Keratinocyte (primary cell): ENCODE data around the gene EPG5. TPM values are rescaled to one million over a fixed set of nuclear protein-coding genes. Genes with fewer than 3 reads are reported as not detected.

ENCODE experiments used
- DNase-seq: peaks from one replicate; pipeline ENCODE4 v3.0.0-alpha.2; 2011; ENCODE audit warnings: low read depth, missing footprints, low spot score
- FAIRE-seq: peaks from 2 replicates; lab custom pipeline; 2011; peaks lifted over from hg19 to GRCh38; lab: Jason Lieb, UNC
- H2AFZ ChIP-seq: 2 replicates; pipeline ENCODE4 v1.6.0; 2012; ENCODE audit warnings: low read length, control low read depth, inconsistent platforms; ENCODE audit not compliant: control insufficient read depth
- H3K27ac ChIP-seq: 2 replicates; pipeline ENCODE4 v1.5.1; 2011; ENCODE audit warnings: low read length; ENCODE audit not compliant: control insufficient read depth, insufficient read depth
- H3K27me3 ChIP-seq: 3 replicates; pipeline ENCODE4 v1.6.0; 2011; ENCODE audit warnings: low read length; ENCODE audit not compliant: control insufficient read depth, insufficient read depth; ENCODE audit errors: extremely low read depth
- H3K36me3 ChIP-seq, 2 experiments: 2 replicates in 1 of 2; 3 replicates in 1 of 2; pipeline ENCODE4 v1.5.1; 2011; ENCODE audit warnings: low read length in 2 of 2, mild to moderate bottlenecking in 1 of 2; ENCODE audit not compliant: control insufficient read depth in 2 of 2, insufficient read depth in 2 of 2; ENCODE audit errors: extremely low read depth in 1 of 2
- H3K4me1 ChIP-seq: 3 replicates; pipeline ENCODE4 v1.5.1; 2011; ENCODE audit warnings: low read length; ENCODE audit not compliant: control insufficient read depth, insufficient read depth; ENCODE audit errors: extremely low read depth
- H3K4me2 ChIP-seq: 3 replicates; pipeline ENCODE4 v1.6.0; 2011; ENCODE audit warnings: low read depth, low read length; ENCODE audit not compliant: control insufficient read depth, insufficient read depth; ENCODE audit errors: extremely low read depth
- H3K4me3 ChIP-seq, 3 experiments: fragments of 200-600 bp in 1 of 3; sonication (generic) in 1 of 3; 2 replicates in 2 of 3; 3 replicates in 1 of 3; pipeline ENCODE4 v1.5.1; 2011 to 2016; ENCODE audit warnings: low read length in 3 of 3, mild to moderate bottlenecking in 3 of 3, control low read depth in 2 of 3, inconsistent platforms in 1 of 3, low read depth in 1 of 3, mixed read lengths in 1 of 3, mixed run types in 1 of 3, moderate library complexity in 1 of 3; ENCODE audit not compliant: control insufficient read depth in 2 of 3, insufficient read depth in 2 of 3; ENCODE audit errors: extremely low read depth in 1 of 3
- H3K79me2 ChIP-seq: 2 replicates; pipeline ENCODE4 v1.6.0; 2012; ENCODE audit warnings: low read length; ENCODE audit not compliant: control insufficient read depth, insufficient read depth
- H3K9ac ChIP-seq: 3 replicates; pipeline ENCODE4 v1.6.0; 2011; ENCODE audit warnings: low read length; ENCODE audit not compliant: control insufficient read depth, insufficient read depth; ENCODE audit errors: extremely low read depth
- H3K9me1 ChIP-seq: 3 replicates; pipeline ENCODE4 v1.6.0; 2011; ENCODE audit warnings: low read length; ENCODE audit not compliant: control insufficient read depth, insufficient read depth; ENCODE audit errors: extremely low read depth
- H3K9me3 ChIP-seq: 2 replicates; pipeline ENCODE4 v1.5.1; 2012; ENCODE audit warnings: low read depth, low read length; ENCODE audit not compliant: control insufficient read depth
- H4K20me1 ChIP-seq: 3 replicates; pipeline ENCODE4 v1.6.0; 2011; ENCODE audit warnings: low read length; ENCODE audit not compliant: control insufficient read depth, insufficient read depth; ENCODE audit errors: extremely low read depth
- EZH2 ChIP-seq: IDR thresholded peaks from one replicate; pipeline ENCODE4 v1.6.1; 2012; ENCODE audit warnings: inconsistent platforms, mild to moderate bottlenecking, low read length, moderate library complexity
- dilution Hi-C: fragments of 300-500 bp; cut with MboI; formaldehyde crosslinking; loops from one replicate; pipeline ENCODE4 v1.7.0; 2020; ENCODE audit warnings: low sequenced_read_pairs; ENCODE audit not compliant: extremely low pct_ligation_motif_present
- polyA plus RNA-seq, 5 experiments: library from polyadenylated mRNA; depleted of rRNA in 3 of 5; stranded (reverse) in 3 of 5; stranded (forward) in 1 of 5; unstranded in 1 of 5; fragments of >200 nt; gene quantifications; 1 replicate in 1 of 5; 2 replicates in 3 of 5; 3 replicates in 1 of 5; pipeline versions ENCODE4 v1.2.1 to v1.2.3, GENCODE V29; 2011 to 2012; ENCODE audit warnings: missing spikeins in 2 of 5, low read depth in 1 of 5, low replicate concordance in 1 of 5
- TF ChIP-seq, protein P1 (sequence below), 3 experiments: IDR thresholded peaks in 1 of 3; conservative IDR thresholded peaks in 1 of 3; optimal IDR thresholded peaks in 1 of 3; 2 replicates in 2 of 3; 3 replicates in 1 of 3; pipeline versions ENCODE3 to v1.5.1; 2011; ENCODE audit warnings: low read length in 3 of 3, mild to moderate bottlenecking in 3 of 3, moderate library complexity in 2 of 3, control low read depth in 1 of 3, inconsistent platforms in 1 of 3; ENCODE audit not compliant: insufficient read depth in 2 of 3; ENCODE audit errors: extremely low read depth in 1 of 3

EPG5 gene
- polyA plus RNA-seq, 1 donor (not counting 4 experiments of a cell fraction or from before 2014, with no cell fraction given), result 17.8 TPM

DNA sequence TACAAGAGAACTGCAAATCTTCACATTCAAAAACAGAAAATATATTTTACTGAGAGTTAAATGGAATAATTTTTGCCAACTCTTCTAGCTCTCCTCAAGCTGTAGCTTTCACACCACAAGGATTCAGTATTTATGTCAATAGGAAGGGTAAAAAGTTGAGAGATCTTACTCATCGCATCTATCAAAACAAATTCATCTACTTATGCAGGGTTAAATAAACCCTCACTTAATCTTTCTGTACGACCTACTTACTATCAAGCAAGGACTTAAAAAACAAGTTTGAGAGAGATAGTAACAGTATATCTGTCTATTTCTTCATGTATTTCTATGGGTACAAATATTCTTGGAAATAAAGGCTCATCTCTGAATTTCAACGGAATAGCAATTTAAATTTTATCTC lies 106.2 kb downstream of the EPG5 start:
- no peak for FAIRE-seq
- H3K4me2 ChIP-seq, result no peak overlapping the region
- TF ChIP-seq EZH2, result no peak
- TF ChIP-seq, protein P1, sequence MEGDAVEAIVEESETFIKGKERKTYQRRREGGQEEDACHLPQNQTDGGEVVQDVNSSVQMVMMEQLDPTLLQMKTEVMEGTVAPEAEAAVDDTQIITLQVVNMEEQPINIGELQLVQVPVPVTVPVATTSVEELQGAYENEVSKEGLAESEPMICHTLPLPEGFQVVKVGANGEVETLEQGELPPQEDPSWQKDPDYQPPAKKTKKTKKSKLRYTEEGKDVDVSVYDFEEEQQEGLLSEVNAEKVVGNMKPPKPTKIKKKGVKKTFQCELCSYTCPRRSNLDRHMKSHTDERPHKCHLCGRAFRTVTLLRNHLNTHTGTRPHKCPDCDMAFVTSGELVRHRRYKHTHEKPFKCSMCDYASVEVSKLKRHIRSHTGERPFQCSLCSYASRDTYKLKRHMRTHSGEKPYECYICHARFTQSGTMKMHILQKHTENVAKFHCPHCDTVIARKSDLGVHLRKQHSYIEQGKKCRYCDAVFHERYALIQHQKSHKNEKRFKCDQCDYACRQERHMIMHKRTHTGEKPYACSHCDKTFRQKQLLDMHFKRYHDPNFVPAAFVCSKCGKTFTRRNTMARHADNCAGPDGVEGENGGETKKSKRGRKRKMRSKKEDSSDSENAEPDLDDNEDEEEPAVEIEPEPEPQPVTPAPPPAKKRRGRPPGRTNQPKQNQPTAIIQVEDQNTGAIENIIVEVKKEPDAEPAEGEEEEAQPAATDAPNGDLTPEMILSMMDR (optimal IDR thresholded peaks at IDR 0.05 in 1 of 3, IDR thresholded peaks at IDR 0.05 in 1 of 3, conservative IDR thresholded peaks at IDR 0.05 in 1 of 3; ENCODE audit: extremely low read depth in 1 of 3, insufficient read depth in 2 of 3, low read length in 3 of 3), result no peak
- H3K4me3 ChIP-seq, result no peak overlapping the region
- no peaks in the 10 kb centered on the region for H3K4me1 ChIP-seq
- H4K20me1 ChIP-seq, result no peaks in the 10 kb centered on the region
- H3K9ac ChIP-seq, result no peak overlapping the region
- no peaks in the 10 kb centered on the region for H3K27me3 ChIP-seq
- no peak overlapping the region for H2AFZ ChIP-seq
- no peak for DNase-seq
- no peaks in the 10 kb centered on the region for H3K9me3 ChIP-seq
- no peak overlapping the region for H3K27ac ChIP-seq
- no peaks in the 10 kb centered on the region for H3K9me1 ChIP-seq
- dilution Hi-C loops, result no loop called here
- H3K36me3 ChIP-seq, result peaks cover 6 to 34% of the 10 kb centered on the region in 2 experiments
- H3K79me2 ChIP-seq, result no peaks in the 10 kb centered on the region

DNA sequence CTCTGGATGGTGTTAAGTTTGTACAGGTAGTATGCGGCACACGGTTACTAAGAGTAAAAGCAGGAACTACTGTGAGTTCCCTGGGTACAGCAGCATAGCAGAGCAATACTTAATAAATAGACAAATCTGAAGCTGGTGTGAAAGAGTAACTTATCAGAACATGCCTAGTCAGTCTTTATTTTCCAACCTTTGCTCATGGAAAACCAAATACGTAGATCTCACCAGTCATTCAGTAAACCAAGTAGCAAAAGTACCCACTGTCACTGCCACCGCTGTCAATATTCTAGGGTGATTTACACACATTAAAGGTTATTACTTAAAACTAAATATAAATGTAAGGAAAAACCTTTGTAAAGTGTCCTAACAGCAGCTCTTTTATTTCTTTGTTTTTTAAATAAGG lies 106.6 kb downstream of the EPG5 start:
- Histone ChIP-seq H3K27me3 (no peaks in the 10 kb centered on the region), H2AFZ (no peak overlapping the region), H3K4me3 (no peak overlapping the region), H3K4me1 (no peaks in the 10 kb centered on the region), H4K20me1 (no peaks in the 10 kb centered on the region), H3K9me1 (no peaks in the 10 kb centered on the region), H3K9ac (no peak overlapping the region), H3K27ac (no peak overlapping the region), H3K79me2 (no peaks in the 10 kb centered on the region), H3K4me2 (no peak overlapping the region), H3K9me3 (no peaks in the 10 kb centered on the region), H3K36me3 (peaks cover 9 to 31% of the 10 kb centered on the region in 2 experiments)
- dilution Hi-C loops, result no loop called here
- no peak for FAIRE-seq
- TF ChIP-seq, protein P1 (optimal IDR thresholded peaks at IDR 0.05 in 1 of 3, IDR thresholded peaks at IDR 0.05 in 1 of 3, conservative IDR thresholded peaks at IDR 0.05 in 1 of 3; ENCODE audit: extremely low read depth in 1 of 3, insufficient read depth in 2 of 3, low read length in 3 of 3), result no peak
- no peak for TF ChIP-seq EZH2
- no peak for DNase-seq
